Smooth muscle cell (in vitro differentiated cells): Measurements from ENCODE around the gene TMEM221. TPM values are rescaled to one million over a fixed set of nuclear protein-coding genes. Genes with fewer than 3 reads are reported as not detected.
A peak's percentile ranks its signal among the peaks of the same experiment; 100 is the strongest.

Source experiments
- DNase-seq: peaks from one replicate; lab custom pipeline; 2025; ENCODE audit not compliant: unreplicated experiment; lab: John Stamatoyannopoulos, UW
- H2AFZ ChIP-seq: fragments of 200-600 bp; sonication (generic); 2 replicates; pipeline ENCODE4 v1.6.0; 2016; ENCODE audit warnings: antibody characterized with exemption, low read depth, mild to moderate bottlenecking
- H3F3A ChIP-seq: fragments of 200-600 bp; sonication (generic); 2 replicates; pipeline ENCODE4 v1.6.0; 2017; ENCODE audit warnings: antibody characterized with exemption, low read depth
- H3K27ac ChIP-seq: fragments of 200-600 bp; sonication (generic); 2 replicates; pipeline ENCODE4 v1.5.1; 2016; ENCODE audit warnings: low read depth, mild to moderate bottlenecking
- H3K27me3 ChIP-seq: fragments of 200-600 bp; sonication (generic); 2 replicates; pipeline ENCODE4 v1.6.1; 2016; ENCODE audit warnings: low read depth, mild to moderate bottlenecking
- H3K36me3 ChIP-seq: fragments of 200-600 bp; sonication (generic); 2 replicates; pipeline ENCODE4 v1.5.1; 2016; ENCODE audit warnings: low read depth
- H3K4me1 ChIP-seq: fragments of 200-600 bp; sonication (generic); 2 replicates; pipeline ENCODE4 v1.5.1; 2016; ENCODE audit warnings: low read depth
- H3K4me2 ChIP-seq: fragments of 200-600 bp; sonication (generic); 2 replicates; pipeline ENCODE4 v1.6.0; 2016; ENCODE audit warnings: mild to moderate bottlenecking
- H3K4me3 ChIP-seq: fragments of 200-600 bp; sonication (generic); 2 replicates; pipeline ENCODE4 v1.5.1; 2016; ENCODE audit warnings: mild to moderate bottlenecking
- H3K79me2 ChIP-seq: fragments of 200-600 bp; sonication (generic); 2 replicates; pipeline ENCODE4 v1.6.0; 2016; ENCODE audit warnings: low read depth, mild to moderate bottlenecking
- H3K9ac ChIP-seq: fragments of 200-600 bp; sonication (generic); 2 replicates; pipeline ENCODE4 v1.6.0; 2016; ENCODE audit warnings: low read depth
- H3K9me3 ChIP-seq: fragments of 200-600 bp; sonication (generic); replicated peaks from 2 replicates; pipeline ENCODE4 v1.5.1; 2016; ENCODE audit warnings: low read depth
- H4K20me1 ChIP-seq: fragments of 200-600 bp; sonication (generic); 2 replicates; pipeline ENCODE4 v1.6.0; 2016; ENCODE audit warnings: low read depth
- CTCF ChIP-seq: fragments of 200-600 bp; sonication (generic); IDR thresholded peaks from 2 replicates; pipeline ENCODE4 v1.5.1; 2017; ENCODE audit warnings: borderline replicate concordance, mild to moderate bottlenecking, antibody characterized with exemption; ENCODE audit not compliant: insufficient read depth, poor library complexity, severe bottlenecking
- WGBS: methylation state at CpG from one replicate; pipeline ENCODE4 v1.1.7; 2016; ENCODE audit warnings: low lambda C conversion rate; 5-methylcytosine and 5-hydroxymethylcytosine counted together
- polyA plus RNA-seq: library from polyadenylated mRNA; unstranded; fragments of >200 nt; fragmentation: Nextera tagmentation; extraction: Ambion mirVana; gene quantifications from 2 replicates; pipeline ENCODE4 v1.2.1, GENCODE V29; 2016
- total RNA-seq: library from RNA; depleted of rRNA; stranded (reverse); fragments of >200 nt; gene quantifications from 2 replicates; pipeline ENCODE4 v1.2.3, GENCODE V29; 2014

Gene TMEM221
- total and polyA plus RNA-seq, 2 experiments from 2014 or later: 0.31 to 0.63 TPM

GRCh38 chr19:17451820-17452219 lies 3.4 kb upstream of the TMEM221 start:
- no peaks in the 10 kb centered on the region for H3F3A ChIP-seq
- no peak for TF ChIP-seq CTCF
- no peak overlapping the region for H2AFZ ChIP-seq
- no peaks in the 10 kb centered on the region for H4K20me1 ChIP-seq
- H3K27me3 ChIP-seq: peaks cover 46% of the 10 kb centered on the region
- H3K36me3 ChIP-seq: no peaks in the 10 kb centered on the region
- no peaks in the 10 kb centered on the region for H3K79me2 ChIP-seq
- no peak for DNase-seq
- H3K4me2 ChIP-seq: no peak overlapping the region
- H3K9ac ChIP-seq: no peak overlapping the region
- WGBS: 89% methylated on average over 4 of the region's 4 CpGs
- no peak overlapping the region for H3K4me3 ChIP-seq
- H3K9me3 ChIP-seq: no peaks in the 10 kb centered on the region
- no peaks in the 10 kb centered on the region for H3K4me1 ChIP-seq
- no peak overlapping the region for H3K27ac ChIP-seq

GRCh38 chr19:17450264-17451075 lies 2.0 kb upstream of the TMEM221 start:
- Histone ChIP-seq H3K27ac (peak overlapping the region; percentile 53), H3K36me3 (no peaks in the 10 kb centered on the region), H3K79me2 (no peaks in the 10 kb centered on the region), H3K9me3 (no peaks in the 10 kb centered on the region), H4K20me1 (no peaks in the 10 kb centered on the region), H3F3A (no peaks in the 10 kb centered on the region), H2AFZ (no peak overlapping the region), H3K4me3 (no peak overlapping the region), H3K4me2 (no peak overlapping the region), H3K4me1 (no peaks in the 10 kb centered on the region), H3K27me3 (peaks cover 32% of the 10 kb centered on the region), H3K9ac (no peak overlapping the region)
- no peak for TF ChIP-seq CTCF
- WGBS: 61% methylated on average over 8 of the region's 8 CpGs
- no peak for DNase-seq

- peak overlapping the region; percentile 95 for H3K4me2 ChIP-seq
- no peak for TF ChIP-seq CTCF
- H3K36me3 ChIP-seq: no peaks in the 10 kb centered on the region
- H3K9me3 ChIP-seq: no peaks in the 10 kb centered on the region
- no peaks in the 10 kb centered on the region for H3F3A ChIP-seq
- no peaks in the 10 kb centered on the region for H3K79me2 ChIP-seq
- no peaks in the 10 kb centered on the region for H3K4me1 ChIP-seq
- WGBS: 95% methylated on average over 2 of the region's 5 CpGs
- no peak overlapping the region for H3K9ac ChIP-seq
- no peaks in the 10 kb centered on the region for H4K20me1 ChIP-seq
- H2AFZ ChIP-seq: no peak overlapping the region
- H3K27ac ChIP-seq: no peak overlapping the region
- DNase-seq: no peak
- peaks cover 9% of the 10 kb centered on the region for H3K27me3 ChIP-seq
- peak overlapping the region; percentile 64 for H3K4me3 ChIP-seq
Observed at GRCh38 chr19:17447704-17448130, 751 bp downstream of the TMEM221 start.
